Large intestine (tissue), 3 donors: ENCODE data around the gene SLC28A2. TPM values are rescaled to one million over a fixed set of nuclear protein-coding genes. Genes with fewer than 3 reads are reported as not detected.

Source experiments
- DNase-seq, 2 donors: peaks; one replicate each; pipeline versions ENCODE4 v3.0.0 to v3.0.0-alpha.2; 2013
- H3K27ac ChIP-seq: one replicate; pipeline ENCODE4 v1.5.1; 2013; ENCODE audit warnings: low read length
- H3K27me3 ChIP-seq: 2 replicates; pipeline ENCODE4 v1.6.1; 2013; ENCODE audit warnings: low read length; ENCODE audit not compliant: control insufficient read depth, insufficient read depth
- H3K36me3 ChIP-seq: 2 replicates; pipeline ENCODE4 v1.6.1; 2013; ENCODE audit warnings: low read length; ENCODE audit not compliant: control insufficient read depth, insufficient read depth
- H3K4me1 ChIP-seq: one replicate; pipeline ENCODE4 v1.6.1; 2013; ENCODE audit warnings: low read length; ENCODE audit not compliant: control insufficient read depth, insufficient read depth
- H3K4me3 ChIP-seq: one replicate; pipeline ENCODE4 v1.5.1; 2013; ENCODE audit warnings: low read length
- H3K9me3 ChIP-seq: one replicate; pipeline ENCODE4 v1.6.1; 2013; ENCODE audit warnings: mild to moderate bottlenecking, low read depth, low read length, moderate library complexity; ENCODE audit not compliant: control insufficient read depth
- WGBS: methylation state at CpG from one replicate; pipeline ENCODE4 v1.1.5; 2013; ENCODE audit warnings: low lambda C conversion rate; ENCODE audit not compliant: insufficient coverage; 5-methylcytosine and 5-hydroxymethylcytosine counted together
- polyA plus RNA-seq: library from polyadenylated mRNA; unstranded; fragments of 120-200 nt; gene quantifications from one replicate; pipeline ENCODE4 v1.2.1, GENCODE V29; 2013

SLC28A2 gene
- polyA plus RNA-seq, 1 donor = 16.8 TPM

DNA sequence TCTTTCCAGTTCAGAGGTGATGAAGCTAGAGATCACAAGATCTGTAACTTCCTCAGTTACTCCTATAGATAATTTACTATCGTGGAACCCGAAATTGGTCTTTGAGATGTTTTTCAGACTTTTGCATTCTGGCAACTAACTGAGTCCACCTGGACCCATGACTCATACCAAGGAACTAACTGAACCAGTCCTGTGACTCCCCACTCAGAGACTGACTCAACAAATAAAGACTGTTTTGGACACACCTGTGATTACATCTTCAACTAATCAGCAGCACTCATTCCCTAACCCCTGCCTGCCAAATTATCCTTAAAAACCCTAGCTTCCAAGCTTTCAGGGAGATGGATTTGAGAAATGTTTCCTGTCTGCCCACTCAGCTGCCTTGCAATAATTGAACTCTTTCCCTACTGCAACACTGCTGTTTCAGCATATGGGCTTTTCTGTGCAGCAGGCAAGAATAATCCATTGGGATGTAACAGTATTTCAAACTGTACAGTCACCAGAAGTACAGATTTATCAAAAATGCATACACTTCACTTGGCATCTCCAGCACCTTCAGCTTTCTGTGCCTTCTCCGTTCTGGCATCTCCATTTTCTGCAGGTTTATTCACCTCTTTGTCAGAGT lies 68.7 kb downstream of the SLC28A2 start:
- DNase-seq = no peak
- Histone ChIP-seq H3K27me3 (no peaks in the 10 kb centered on the region), H3K27ac (no peak overlapping the region), H3K4me1 (no peaks in the 10 kb centered on the region), H3K9me3 (no peaks in the 10 kb centered on the region), H3K36me3 (no peaks in the 10 kb centered on the region), H3K4me3 (no peak overlapping the region)
- WGBS = 80% methylated on average over 1 of the region's 3 CpGs

GRCh38 chr15:45326280-45326679 lies 74.2 kb downstream of the SLC28A2 start:
- WGBS = no CpG with 5 or more reads among the region's 5 CpGs
- Histone ChIP-seq H3K9me3 (no peaks in the 10 kb centered on the region), H3K36me3 (no peaks in the 10 kb centered on the region), H3K4me3 (no peak overlapping the region), H3K4me1 (no peaks in the 10 kb centered on the region), H3K27me3 (no peaks in the 10 kb centered on the region), H3K27ac (no peak overlapping the region)
- DNase-seq = no peak

GRCh38 chr15:45326741-45327140 lies 74.7 kb downstream of the SLC28A2 start:
- no peak overlapping the region for H3K4me3 ChIP-seq
- H3K4me1 ChIP-seq = no peaks in the 10 kb centered on the region
- H3K36me3 ChIP-seq = no peaks in the 10 kb centered on the region
- no peak overlapping the region for H3K27ac ChIP-seq
- 80% methylated on average over 1 of the region's 7 CpGs for WGBS
- no peaks in the 10 kb centered on the region for H3K27me3 ChIP-seq
- no peaks in the 10 kb centered on the region for H3K9me3 ChIP-seq
- no peak for DNase-seq

Other genes starting within 250 kb of the SLC28A2 start
- 61.1 TPM for gene SORD, start 229.0 kb upstream of the SLC28A2 start, polyA plus RNA-seq
- 0.04 TPM for gene DUOX2, start 138.1 kb upstream of the SLC28A2 start, polyA plus RNA-seq
- gene DUOXA2, start 137.9 kb upstream of the SLC28A2 start, polyA plus RNA-seq = not detected
- gene DUOXA1, start 122.4 kb upstream of the SLC28A2 start, polyA plus RNA-seq = 0.15 TPM
- 2.6 TPM for gene DUOX1, start 122.2 kb upstream of the SLC28A2 start, polyA plus RNA-seq
- gene SHF, start 64.3 kb upstream of the SLC28A2 start, polyA plus RNA-seq = 13.4 TPM
- gene GATM, start 126.3 kb downstream of the SLC28A2 start, polyA plus RNA-seq = 149 TPM